PFSK-1 (cell line): ENCODE measurements around the gene MMP20.

Experiments used
- POLR2AphosphoS5 ChIP-seq: IDR thresholded peaks from 2 replicates; pipeline ENCODE4 v1.6.1; 2012; ENCODE audit warnings: low read depth, mild to moderate bottlenecking, control low read depth, low read length, moderate library complexity
- SIN3A ChIP-seq: IDR thresholded peaks from 2 replicates; pipeline ENCODE4 v1.6.1; 2012; ENCODE audit warnings: mild to moderate bottlenecking, low read length, moderate library complexity, borderline replicate concordance; ENCODE audit not compliant: insufficient read depth
- TAF1 ChIP-seq: IDR thresholded peaks from 2 replicates; pipeline ENCODE4 v1.6.1; 2012; ENCODE audit warnings: low read length, control low read depth, borderline replicate concordance; ENCODE audit not compliant: insufficient read depth
- TF ChIP-seq, protein P1 (sequence below), 2 experiments: IDR thresholded peaks; 2 replicates each; pipeline versions ENCODE4 v1.6.1 to v1.8.0; 2011 to 2012; ENCODE audit warnings: low read depth in 2 of 2, low read length in 2 of 2, control low read depth in 1 of 2, inconsistent platforms in 1 of 2, mild to moderate bottlenecking in 1 of 2, moderate library complexity in 1 of 2; ENCODE audit not compliant: insufficient read depth in 1 of 2

DNA sequence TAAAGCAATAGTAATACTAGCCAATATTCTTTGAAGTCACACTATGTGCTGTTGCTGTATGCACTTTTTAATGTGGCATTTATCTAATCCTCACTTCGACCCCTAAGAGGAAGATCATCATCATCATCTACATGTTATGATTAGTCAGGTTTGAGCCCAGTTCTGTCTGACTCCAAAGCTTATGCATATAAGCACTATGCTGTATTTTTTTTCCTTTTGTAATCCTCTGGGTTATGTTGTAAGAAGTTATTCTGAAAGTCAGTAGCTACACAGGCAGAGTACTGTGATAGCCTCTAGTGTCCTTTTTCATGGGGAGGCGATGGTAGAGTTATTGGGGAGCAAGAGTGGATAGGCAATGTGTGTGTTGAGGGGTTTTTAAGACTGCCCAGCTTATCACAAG is 11.1 kb downstream of the MMP20 start:
- TF ChIP-seq SIN3A, result no peak
- TF ChIP-seq, protein P1, sequence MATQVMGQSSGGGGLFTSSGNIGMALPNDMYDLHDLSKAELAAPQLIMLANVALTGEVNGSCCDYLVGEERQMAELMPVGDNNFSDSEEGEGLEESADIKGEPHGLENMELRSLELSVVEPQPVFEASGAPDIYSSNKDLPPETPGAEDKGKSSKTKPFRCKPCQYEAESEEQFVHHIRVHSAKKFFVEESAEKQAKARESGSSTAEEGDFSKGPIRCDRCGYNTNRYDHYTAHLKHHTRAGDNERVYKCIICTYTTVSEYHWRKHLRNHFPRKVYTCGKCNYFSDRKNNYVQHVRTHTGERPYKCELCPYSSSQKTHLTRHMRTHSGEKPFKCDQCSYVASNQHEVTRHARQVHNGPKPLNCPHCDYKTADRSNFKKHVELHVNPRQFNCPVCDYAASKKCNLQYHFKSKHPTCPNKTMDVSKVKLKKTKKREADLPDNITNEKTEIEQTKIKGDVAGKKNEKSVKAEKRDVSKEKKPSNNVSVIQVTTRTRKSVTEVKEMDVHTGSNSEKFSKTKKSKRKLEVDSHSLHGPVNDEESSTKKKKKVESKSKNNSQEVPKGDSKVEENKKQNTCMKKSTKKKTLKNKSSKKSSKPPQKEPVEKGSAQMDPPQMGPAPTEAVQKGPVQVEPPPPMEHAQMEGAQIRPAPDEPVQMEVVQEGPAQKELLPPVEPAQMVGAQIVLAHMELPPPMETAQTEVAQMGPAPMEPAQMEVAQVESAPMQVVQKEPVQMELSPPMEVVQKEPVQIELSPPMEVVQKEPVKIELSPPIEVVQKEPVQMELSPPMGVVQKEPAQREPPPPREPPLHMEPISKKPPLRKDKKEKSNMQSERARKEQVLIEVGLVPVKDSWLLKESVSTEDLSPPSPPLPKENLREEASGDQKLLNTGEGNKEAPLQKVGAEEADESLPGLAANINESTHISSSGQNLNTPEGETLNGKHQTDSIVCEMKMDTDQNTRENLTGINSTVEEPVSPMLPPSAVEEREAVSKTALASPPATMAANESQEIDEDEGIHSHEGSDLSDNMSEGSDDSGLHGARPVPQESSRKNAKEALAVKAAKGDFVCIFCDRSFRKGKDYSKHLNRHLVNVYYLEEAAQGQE (IDR thresholded peaks at IDR 0.05; ENCODE audit: insufficient read depth in 1 of 2, low read depth in 2 of 2, low read length in 2 of 2), result no peak
- TF ChIP-seq TAF1, result no peak
- TF ChIP-seq POLR2AphosphoS5, result no peak
